ENCODE measurements around the gene ETV1.

- no peak for TF ChIP-seq CTCF (IDR thresholded peaks at IDR 0.05)
- no peak for TF ChIP-seq POLR2A (IDR thresholded peaks at IDR 0.05)
Measured at GRCh38 chr7:14016950-14017349, 27.5 kb upstream of the ETV1 start.

Data from right lobe of liver (tissue), 4 donors.